HuH-7 (cell line): ENCODE data around the gene LPIN1.

Experiments
- DNase-seq: peaks from one replicate; pipeline ENCODE4 v3.0.0; 2011; ENCODE audit warnings: low spot score

Gene LPIN1

GRCh38 chr2:11746376-11746806, at the start of gene LPIN1:
Gene LPIN1, plus strand, starts transcription at chr2:11746632. Its CDS starts 18,910 bp downstream, at chr2:11765542.
- DNase-seq: peak; percentile 84

- no peak for DNase-seq
Measured at GRCh38 chr2:11696736-11697102, 49.7 kb upstream of the LPIN1 start.

- no peak for DNase-seq
Measured at GRCh38 chr2:11697103-11697871, 49.1 kb upstream of the LPIN1 start.

- DNase-seq: no peak
Measured at GRCh38 chr2:11698009-11698922, 48.2 kb upstream of the LPIN1 start.

GRCh38 chr2:11699686-11700670, 46.5 kb upstream of the LPIN1 start:
- no peak for DNase-seq

- DNase-seq: no peak
Measured at GRCh38 chr2:11701206-11701605, 45.2 kb upstream of the LPIN1 start.

- no peak for DNase-seq
Measured at GRCh38 chr2:11701751-11702301, 44.6 kb upstream of the LPIN1 start.

GRCh38 chr2:11702946-11703345, 43.5 kb upstream of the LPIN1 start:
- DNase-seq: no peak

GRCh38 chr2:11703700-11704099, 42.7 kb upstream of the LPIN1 start:
- no peak for DNase-seq

GRCh38 chr2:11705063-11705462, 41.4 kb upstream of the LPIN1 start:
- DNase-seq: no peak

- DNase-seq: no peak
Measured at GRCh38 chr2:11705711-11706110, 40.7 kb upstream of the LPIN1 start.

- no peak for DNase-seq
Measured at GRCh38 chr2:11708106-11708505, 38.3 kb upstream of the LPIN1 start.

- no peak for DNase-seq
Measured at GRCh38 chr2:11709293-11709692, 37.1 kb upstream of the LPIN1 start.

- no peak for DNase-seq
Measured at GRCh38 chr2:11710210-11710609, 36.2 kb upstream of the LPIN1 start.

GRCh38 chr2:11710632-11711353, 35.6 kb upstream of the LPIN1 start:
- DNase-seq: no peak

- no peak for DNase-seq
Measured at GRCh38 chr2:11711354-11711716, 35.1 kb upstream of the LPIN1 start.

- no peak for DNase-seq
Measured at GRCh38 chr2:11711751-11712150, 34.7 kb upstream of the LPIN1 start.

- no peak for DNase-seq
Measured at GRCh38 chr2:11712866-11713265, 33.6 kb upstream of the LPIN1 start.

GRCh38 chr2:11713815-11714214, 32.6 kb upstream of the LPIN1 start:
- no peak for DNase-seq

GRCh38 chr2:11715987-11716652, 30.3 kb upstream of the LPIN1 start:
- DNase-seq: no peak
